Ascending aorta (tissue), 2 donors: ENCODE measurements around the gene INPP5J. TPM values are rescaled to one million over a fixed set of nuclear protein-coding genes. Genes with fewer than 3 reads are reported as not detected.
A peak's percentile ranks its signal among the peaks of the same experiment; 100 is the strongest.

Source experiments
- DNase-seq, 2 donors: peaks; one replicate each; pipeline ENCODE4 v3.0.0-alpha.2; 2019; ENCODE audit warnings: low spot score in 2 of 2
- H3K27ac ChIP-seq, 2 donors: fragments of 200-600 bp; sonication (generic); one replicate each; pipeline ENCODE4 v1.5.1; 2016 to 2017; ENCODE audit warnings: mild to moderate bottlenecking in 1 of 2
- H3K27me3 ChIP-seq: fragments of 200-600 bp; sonication (generic); one replicate; pipeline ENCODE4 v1.5.1; 2017
- H3K36me3 ChIP-seq, 2 donors: fragments of 200-600 bp; sonication (generic); one replicate each; pipeline ENCODE4 v1.5.1; 2016
- H3K4me1 ChIP-seq, 2 donors: fragments of 200-600 bp; sonication (generic); one replicate each; pipeline ENCODE4 v1.5.1; 2016 to 2017; ENCODE audit warnings: mild to moderate bottlenecking in 1 of 2
- H3K4me3 ChIP-seq, 2 donors: fragments of 200-600 bp; sonication (generic); one replicate each; pipeline ENCODE4 v1.5.1; 2016 to 2017; ENCODE audit warnings: mild to moderate bottlenecking in 1 of 2
- H3K9me3 ChIP-seq, 2 donors: fragments of 200-600 bp; sonication (generic); one replicate each; pipeline ENCODE4 v1.5.1; 2016
- CTCF ChIP-seq, 3 experiments: fragments of 200-600 bp in 2 of 3; fragments of 450-650 bp in 1 of 3; sonication (generic) in 2 of 3; IDR thresholded peaks; one replicate each; pipeline ENCODE4 v1.5.1; 2016 to 2019; ENCODE audit warnings: antibody characterized with exemption in 3 of 3, mild to moderate bottlenecking in 1 of 3, moderate library complexity in 1 of 3
- intact Hi-C: fragments of 100-400 bp; cut with DNase I; formaldehyde crosslinking; loops from one replicate; pipeline ENCODE4 v1.15.1; 2023
- total RNA-seq: library from RNA; depleted of rRNA; stranded (reverse); fragments of >200 nt; gene quantifications from one replicate; pipeline ENCODE4 v1.1.0, GENCODE V29; 2016

Gene INPP5J
- total RNA-seq, 1 donor from 2014 or later: 1.3 TPM

- peaks cover 30 to 59% of the 10 kb centered on the region in 2 donors for H3K4me1 ChIP-seq
Observed at GRCh38 chr22:31085928-31086327, 36.8 kb upstream of the INPP5J start.

GRCh38 chr22:31086703-31087330, 35.9 kb upstream of the INPP5J start:
- peaks cover 63 to 76% of the 10 kb centered on the region in 2 donors for H3K36me3 ChIP-seq
- TF ChIP-seq CTCF (IDR thresholded peaks at IDR 0.05): no peak
- H3K4me3 ChIP-seq: peak overlapping the region in 1 of 2 donors; percentile 70
- H3K27ac ChIP-seq: peak overlapping the region; percentile 98
- no peak for DNase-seq
- peaks cover 30 to 68% of the 10 kb centered on the region in 2 donors for H3K4me1 ChIP-seq
- H3K27me3 ChIP-seq: no peaks in the 10 kb centered on the region
- no peaks in the 10 kb centered on the region for H3K9me3 ChIP-seq
- intact Hi-C loops: loop anchor here (10.0 kb wide), 1 partner anchor 452 kb away; the partner anchor contains the start of gene SLC35E4

More at GRCh38 chr22:31085928-31086327, 36.8 kb upstream of the INPP5J start:
- peak overlapping the region; percentile 98 for H3K27ac ChIP-seq
- DNase-seq: no peak
- no peaks in the 10 kb centered on the region for H3K27me3 ChIP-seq
- no peaks in the 10 kb centered on the region for H3K9me3 ChIP-seq
- peak overlapping the region; percentile 70 to 89 for H3K4me3 ChIP-seq
- no peak for TF ChIP-seq CTCF (IDR thresholded peaks at IDR 0.05)
- peaks cover 54 to 68% of the 10 kb centered on the region in 2 donors for H3K36me3 ChIP-seq
- intact Hi-C loops: loop anchor here (1.0 to 10.0 kb wide), 2 partner anchors 138 to 451 kb away; partner anchors contain the start of gene SLC35E4

- Histone ChIP-seq H3K4me1 (peaks cover 36 to 76% of the 10 kb centered on the region in 2 donors), H3K27me3 (no peaks in the 10 kb centered on the region), H3K4me3 (peak overlapping the region in 1 of 2 donors; percentile 70), H3K9me3 (no peaks in the 10 kb centered on the region), H3K36me3 (peaks cover 72 to 86% of the 10 kb centered on the region in 2 donors), H3K27ac (peak overlapping the region; percentile 98)
- no peak for DNase-seq
- intact Hi-C loops: loop anchor here (10.0 kb wide), 1 partner anchor 453 kb away; the partner anchor contains the start of gene SLC35E4
- TF ChIP-seq CTCF (IDR thresholded peaks at IDR 0.05): no peak
Observed at GRCh38 chr22:31087744-31088215, 35.0 kb upstream of the INPP5J start.

GRCh38 chr22:31088233-31088986, 34.4 kb upstream of the INPP5J start:
- no peak for DNase-seq
- no peak for TF ChIP-seq CTCF (IDR thresholded peaks at IDR 0.05)
- H3K27me3 ChIP-seq: no peaks in the 10 kb centered on the region
- intact Hi-C loops: loop anchor here (10.0 kb wide), 1 partner anchor 454 kb away; the partner anchor contains the start of gene SLC35E4
- no peaks in the 10 kb centered on the region for H3K9me3 ChIP-seq
- peak overlapping the region in 1 of 2 donors; percentile 70 for H3K4me3 ChIP-seq
- H3K4me1 ChIP-seq: peaks cover 40 to 76% of the 10 kb centered on the region in 2 donors
- H3K27ac ChIP-seq: peak overlapping the region; percentile 98
- peaks cover 72 to 86% of the 10 kb centered on the region in 2 donors for H3K36me3 ChIP-seq

- Histone ChIP-seq H3K36me3 (peaks cover 80 to 89% of the 10 kb centered on the region in 2 donors), H3K27me3 (no peaks in the 10 kb centered on the region), H3K4me1 (peaks cover 46 to 78% of the 10 kb centered on the region in 2 donors), H3K9me3 (no peaks in the 10 kb centered on the region), H3K4me3 (peak overlapping the region in 1 of 2 donors; percentile 16), H3K27ac (peak overlapping the region; percentile 98)
- TF ChIP-seq CTCF (IDR thresholded peaks at IDR 0.05): peak; percentile 73 to 83 (median 81)
- peak in 1 of 2 donors; percentile 78 for DNase-seq
- intact Hi-C loops: loop anchor here (1.0 to 10.0 kb wide), 3 partner anchors 15 to 455 kb away; partner anchors contain the start of gene SLC35E4
Observed at GRCh38 chr22:31089160-31090100, 33.3 kb upstream of the INPP5J start.
